Inferior parietal cortex (tissue), 1 donor: Measurements from ENCODE around the gene SS18L1.

Experiments used
- DNase-seq: peaks from one replicate; pipeline ENCODE4 v3.0.0-alpha.2; 2016; ENCODE audit errors: extremely low spot score

SS18L1 gene

GRCh38 chr20:62226707-62227590 is 83.4 kb downstream of the SS18L1 start:
- DNase-seq: no peak

DNA sequence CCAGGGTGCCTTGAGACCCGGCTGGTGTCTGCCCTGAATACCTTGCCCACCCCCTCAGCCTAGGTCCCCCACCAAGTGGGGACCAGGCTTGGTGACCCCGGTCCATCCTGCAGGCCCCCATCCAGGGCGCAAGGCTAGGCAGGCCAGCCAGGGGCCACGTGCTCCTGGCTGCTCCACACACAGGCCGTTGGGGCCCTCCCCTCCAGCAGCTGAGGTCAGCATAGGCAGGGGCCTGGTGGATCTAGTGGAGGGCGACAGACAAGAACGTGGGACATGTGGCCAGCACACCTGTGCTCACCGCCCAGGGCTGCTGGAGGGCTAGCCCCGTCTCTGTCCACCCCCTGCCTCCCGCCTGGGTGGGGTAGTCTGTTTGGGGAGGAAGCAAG is 84.0 kb downstream of the SS18L1 start:
- DNase-seq: no peak

DNA sequence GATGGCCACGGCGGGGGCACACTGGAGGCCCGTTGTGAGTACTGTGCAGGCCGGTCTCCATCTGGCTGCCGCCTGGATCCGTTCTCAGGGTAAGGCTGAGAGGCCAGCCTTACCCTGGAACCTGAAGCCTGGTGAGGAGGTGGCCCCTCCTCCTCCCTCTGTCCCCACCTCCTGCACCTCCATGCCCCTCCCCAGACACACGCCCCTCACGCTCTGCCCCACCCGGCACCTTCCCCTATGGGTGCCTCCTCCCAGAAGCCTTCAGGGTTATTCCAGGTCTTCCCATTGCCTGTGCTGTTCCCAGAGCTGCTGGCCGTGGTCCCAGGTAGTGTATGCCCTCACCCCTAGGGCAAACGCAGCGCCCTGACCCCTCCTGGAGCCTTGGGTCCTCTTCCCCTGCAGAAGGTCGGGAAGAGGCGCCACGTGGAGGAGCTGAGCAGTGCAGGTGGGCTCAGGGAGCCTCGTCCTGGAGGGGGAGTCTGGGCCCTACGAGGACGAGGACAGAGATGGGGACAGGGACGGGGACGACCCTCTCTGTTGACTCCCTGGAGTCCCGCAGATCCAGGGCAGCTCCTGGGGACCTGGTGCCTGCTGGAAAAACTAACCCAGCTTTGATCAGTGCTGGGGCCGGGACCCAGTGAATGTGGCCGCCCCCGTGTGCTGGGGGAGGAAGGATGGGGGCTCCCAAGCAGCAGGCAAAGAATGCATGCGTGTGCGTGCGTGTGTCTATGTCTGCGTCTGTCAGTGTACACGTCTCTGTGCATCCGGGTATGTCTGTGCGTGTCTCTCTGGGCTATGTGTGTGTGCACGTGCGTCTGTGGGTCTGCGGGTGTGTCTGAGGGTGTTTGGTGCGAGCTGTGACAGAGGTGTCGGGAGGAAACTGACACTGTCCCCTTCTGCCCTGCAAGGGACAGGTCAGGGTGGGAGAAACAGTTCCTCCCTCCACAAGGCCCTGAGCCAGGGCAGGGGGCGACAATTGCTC is 84.7 kb downstream of the SS18L1 start:
- DNase-seq: no peak

GRCh38 chr20:62228982-62229545 is 85.5 kb downstream of the SS18L1 start:
- DNase-seq: no peak

DNA sequence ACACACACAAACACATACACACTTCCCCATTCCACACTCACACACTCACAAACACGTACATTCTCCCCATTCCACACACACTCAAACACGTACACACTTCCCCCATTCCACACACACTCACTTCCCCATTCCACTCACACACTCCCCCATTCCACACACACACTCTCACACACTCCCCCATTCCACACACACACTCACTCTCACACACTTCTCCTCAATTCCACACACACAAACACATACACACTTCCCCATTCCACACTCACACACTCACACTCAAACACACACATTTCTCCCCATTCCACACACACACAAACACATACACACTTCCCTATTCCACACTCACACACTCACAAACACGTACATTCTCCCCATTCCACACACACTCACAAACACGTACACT is 86.1 kb downstream of the SS18L1 start:
- DNase-seq: no peak

- DNase-seq: no peak
Observed at GRCh38 chr20:62230276-62230675, 86.7 kb downstream of the SS18L1 start.

DNA sequence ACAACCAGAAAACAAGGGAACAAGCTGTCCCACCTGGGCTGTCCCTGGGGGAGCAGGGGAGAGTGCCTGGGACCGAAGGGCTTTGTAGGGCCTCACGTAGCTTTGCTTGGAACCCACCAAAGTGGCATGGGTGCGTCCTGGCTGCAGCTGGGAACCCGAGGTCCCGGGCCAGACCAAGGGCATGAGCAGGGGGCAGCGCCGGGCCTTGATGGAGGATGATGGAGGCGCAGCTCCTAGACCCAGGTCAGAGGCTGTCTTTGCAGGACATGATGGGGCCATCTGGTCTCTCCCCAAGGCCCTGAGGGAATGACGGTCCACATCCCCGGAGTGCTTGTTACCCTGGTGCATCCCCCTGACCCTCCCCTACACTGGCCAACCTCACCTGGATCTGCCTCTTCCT is 87.1 kb downstream of the SS18L1 start:
- DNase-seq: no peak

DNA sequence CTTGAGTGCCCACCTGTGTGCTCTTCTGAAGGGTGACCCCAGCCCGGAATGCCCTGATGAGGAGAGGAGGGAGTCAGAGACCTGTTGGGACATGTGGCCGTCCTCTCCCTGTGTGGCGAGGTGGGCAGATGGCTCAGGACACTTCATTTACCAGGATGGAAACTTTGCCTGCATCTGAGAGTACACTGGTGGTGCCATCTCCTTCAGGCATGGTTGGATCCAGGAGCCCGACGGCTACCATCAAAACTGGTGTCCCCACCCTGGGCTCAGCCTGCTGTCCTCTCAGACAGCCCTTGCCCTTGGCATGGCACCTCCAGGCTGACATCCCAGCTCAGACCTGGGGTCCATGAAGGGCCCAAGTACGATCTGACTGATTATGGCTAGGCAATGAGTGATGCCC is 87.7 kb downstream of the SS18L1 start:
- no peak for DNase-seq
